Right renal pelvis (tissue), 4 donors: ENCODE measurements around the gene CPLX1. TPM values are rescaled to one million over a fixed set of nuclear protein-coding genes. Genes with fewer than 3 reads are reported as not detected.
"Not testable (repeated sequence)": the region's sequence is repeated elsewhere in the genome, so short reads cannot be mapped to it uniquely, and the experiment has no call there.

ENCODE experiments used
- DNase-seq, 4 donors: peaks; one replicate each; pipeline ENCODE4 v3.0.0-alpha.2; 2013; ENCODE audit warnings: low read depth in 4 of 4, low spot score in 3 of 4, missing footprints in 1 of 4
- polyA plus RNA-seq, 4 donors: library from polyadenylated mRNA; unstranded; fragments of 120-200 nt; gene quantifications; one replicate each; pipeline ENCODE4 v1.2.1, GENCODE V29; 2013; ENCODE audit not compliant: insufficient read length in 4 of 4

Gene CPLX1
- polyA plus RNA-seq, 4 donors: 1.4 to 3.3 (median 1.9) TPM

GRCh38 chr4:822361-823175, 3.4 kb downstream of the CPLX1 start:
- DNase-seq: no peak

- no peak for DNase-seq
Measured at GRCh38 chr4:821631-822030, 4.3 kb downstream of the CPLX1 start.

- no peak for DNase-seq
Measured at GRCh38 chr4:821181-821591, 4.7 kb downstream of the CPLX1 start.

GRCh38 chr4:820230-821172, 5.4 kb downstream of the CPLX1 start:
- DNase-seq: no peak

- no peak for DNase-seq
Measured at GRCh38 chr4:819401-820229, 6.3 kb downstream of the CPLX1 start.

GRCh38 chr4:818106-818921, 7.6 kb downstream of the CPLX1 start:
- no peak for DNase-seq

- DNase-seq: peak in 1 of 4 donors; percentile 40
Measured at GRCh38 chr4:815464-816146, 10.3 kb downstream of the CPLX1 start.

- no peak for DNase-seq
Measured at GRCh38 chr4:814312-814850, 11.5 kb downstream of the CPLX1 start.

GRCh38 chr4:813900-814299, 12.0 kb downstream of the CPLX1 start:
- DNase-seq: no peak

GRCh38 chr4:808860-809570, 16.9 kb downstream of the CPLX1 start:
- no peak for DNase-seq

GRCh38 chr4:807792-808191, 18.1 kb downstream of the CPLX1 start:
- no peak for DNase-seq

- not testable (repeated sequence) for DNase-seq
Measured at GRCh38 chr4:806979-807378, 18.9 kb downstream of the CPLX1 start.

- no peak for DNase-seq
Measured at GRCh38 chr4:804804-805203, 21.1 kb downstream of the CPLX1 start.

GRCh38 chr4:803884-804283, 22.0 kb downstream of the CPLX1 start:
- no peak for DNase-seq

- no peak for DNase-seq
Measured at GRCh38 chr4:801436-802124, 24.3 kb downstream of the CPLX1 start.

- no peak for DNase-seq
Measured at GRCh38 chr4:797066-797465, 28.9 kb downstream of the CPLX1 start.

- DNase-seq: no peak
Measured at GRCh38 chr4:796206-796605, 29.7 kb downstream of the CPLX1 start.

GRCh38 chr4:795726-796119, 30.2 kb downstream of the CPLX1 start:
- DNase-seq: no peak
